OCI-LY1 (cell line): ENCODE data around the gene SLC19A2.

Experiments used
- H2AFZ ChIP-seq: fragments of 200-600 bp; sonication (generic), shearing (Covaris generic); 2 replicates; pipeline ENCODE4 v1.6.0; 2014; ENCODE audit warnings: antibody characterized with exemption, mild to moderate bottlenecking, low read length
- H3F3A ChIP-seq: fragments of 200-600 bp; sonication (generic), shearing (Covaris generic); 2 replicates; pipeline ENCODE4 v1.6.0; 2014; ENCODE audit warnings: mild to moderate bottlenecking, antibody characterized with exemption, low read length, moderate library complexity; ENCODE audit not compliant: insufficient read depth
- H3K27ac ChIP-seq: fragments of 200-600 bp; sonication (generic); 2 replicates; pipeline ENCODE4 v1.5.1; 2014; ENCODE audit warnings: low read length, mixed run types, mild to moderate bottlenecking, low read depth; ENCODE audit not compliant: poor library complexity, severe bottlenecking
- H3K27me3 ChIP-seq: fragments of 200-600 bp; sonication (generic); 2 replicates; pipeline ENCODE4 v1.6.0; 2014; ENCODE audit warnings: antibody characterized with exemption, mild to moderate bottlenecking, low read length, moderate library complexity; ENCODE audit not compliant: insufficient read depth
- H3K36me3 ChIP-seq: fragments of 200-600 bp; sonication (generic); 2 replicates; pipeline ENCODE4 v1.6.1; 2014; ENCODE audit warnings: mild to moderate bottlenecking, antibody characterized with exemption, low read length, moderate library complexity, mixed read lengths; ENCODE audit not compliant: insufficient read depth
- H3K4me1 ChIP-seq: fragments of 200-600 bp; sonication (generic); 2 replicates; pipeline ENCODE4 v1.5.1; 2014; ENCODE audit warnings: mild to moderate bottlenecking, low read length, moderate library complexity; ENCODE audit not compliant: insufficient read depth, severe bottlenecking
- H3K4me2 ChIP-seq: fragments of 200-600 bp; sonication (generic), shearing (Covaris generic); 2 replicates; pipeline ENCODE4 v1.6.1; 2014; ENCODE audit warnings: low read length
- H3K4me3 ChIP-seq: fragments of 200-600 bp; sonication (generic); 2 replicates; pipeline ENCODE4 v1.5.1; 2014; ENCODE audit warnings: low read length, low read depth, mild to moderate bottlenecking, mixed read lengths; ENCODE audit not compliant: poor library complexity, severe bottlenecking
- H3K79me2 ChIP-seq: fragments of 200-600 bp; shearing (Covaris generic); 2 replicates; pipeline ENCODE4 v1.6.1; 2016; ENCODE audit warnings: mixed run types, low read length, mixed read lengths; ENCODE audit not compliant: insufficient read depth
- H3K9ac ChIP-seq: fragments of 200-600 bp; sonication (generic), shearing (Covaris generic); 2 replicates; pipeline ENCODE4 v1.6.1; 2014; ENCODE audit warnings: mild to moderate bottlenecking, low read length, mixed read lengths
- H3K9me2 ChIP-seq: fragments of 200-600 bp; sonication (generic), shearing (Covaris generic); 2 replicates; pipeline ENCODE4 v1.6.1; 2014; ENCODE audit warnings: low read depth, mild to moderate bottlenecking, low read length, mixed read lengths
- H3K9me3 ChIP-seq: fragments of 200-600 bp; shearing (Covaris generic); 2 replicates; pipeline ENCODE4 v1.6.1; 2014; ENCODE audit warnings: low read length, mixed read lengths
- H4K20me1 ChIP-seq: fragments of 200-600 bp; sonication (generic), shearing (Covaris generic); 2 replicates; pipeline ENCODE4 v1.6.0; 2016; ENCODE audit warnings: mild to moderate bottlenecking, low read length; ENCODE audit not compliant: insufficient read depth
- CTCF ChIP-seq: fragments of 200-600 bp; sonication (generic), shearing (Covaris generic); IDR thresholded peaks from 2 replicates; pipeline ENCODE4 v1.5.1; 2017; ENCODE audit warnings: mild to moderate bottlenecking, antibody characterized with exemption, low read length, moderate library complexity, mixed read lengths
- EZH2 ChIP-seq: fragments of 200-600 bp; sonication (generic), shearing (Covaris generic); IDR thresholded peaks from 2 replicates; pipeline ENCODE4 v1.8.0; 2017; ENCODE audit warnings: borderline replicate concordance, mixed run types, mild to moderate bottlenecking, antibody characterized with exemption, low read length, moderate library complexity, mixed read lengths

The SLC19A2 gene

GRCh38 chr1:169456029-169456428, 29.7 kb downstream of the SLC19A2 start:
- no peaks in the 10 kb centered on the region for H3K27me3 ChIP-seq
- no peak overlapping the region for H3K27ac ChIP-seq
- H3K36me3 ChIP-seq: no peaks in the 10 kb centered on the region
- no peak overlapping the region for H3K9ac ChIP-seq
- no peaks in the 10 kb centered on the region for H3K79me2 ChIP-seq
- H3K9me3 ChIP-seq: peaks cover 10% of the 10 kb centered on the region
- TF ChIP-seq CTCF: no peak
- no peak for TF ChIP-seq EZH2
- no peaks in the 10 kb centered on the region for H3K9me2 ChIP-seq
- H2AFZ ChIP-seq: no peak overlapping the region
- H4K20me1 ChIP-seq: no peaks in the 10 kb centered on the region
- no peaks in the 10 kb centered on the region for H3F3A ChIP-seq
- no peak overlapping the region for H3K4me3 ChIP-seq
- H3K4me2 ChIP-seq: no peak overlapping the region
- H3K4me1 ChIP-seq: no peaks in the 10 kb centered on the region

GRCh38 chr1:169452921-169453320, 32.8 kb downstream of the SLC19A2 start:
- Histone ChIP-seq H4K20me1 (no peaks in the 10 kb centered on the region), H3K4me1 (no peaks in the 10 kb centered on the region), H3K27ac (no peak overlapping the region), H3K4me3 (no peak overlapping the region), H3K4me2 (no peak overlapping the region), H3K9me2 (no peaks in the 10 kb centered on the region), H3K9me3 (peaks cover 10% of the 10 kb centered on the region), H2AFZ (no peak overlapping the region), H3F3A (no peaks in the 10 kb centered on the region), H3K9ac (no peak overlapping the region), H3K79me2 (no peaks in the 10 kb centered on the region), H3K36me3 (no peaks in the 10 kb centered on the region), H3K27me3 (no peaks in the 10 kb centered on the region)
- TF ChIP-seq EZH2 (no peak), CTCF (no peak)

- Histone ChIP-seq H3K79me2 (no peaks in the 10 kb centered on the region), H3K4me3 (no peak overlapping the region), H3K4me2 (no peak overlapping the region), H3K9ac (no peak overlapping the region), H3K27me3 (no peaks in the 10 kb centered on the region), H3K4me1 (no peaks in the 10 kb centered on the region), H3F3A (no peaks in the 10 kb centered on the region), H3K9me3 (no peaks in the 10 kb centered on the region), H2AFZ (no peak overlapping the region), H3K9me2 (no peaks in the 10 kb centered on the region), H4K20me1 (no peaks in the 10 kb centered on the region), H3K36me3 (no peaks in the 10 kb centered on the region), H3K27ac (no peak overlapping the region)
- no peak for TF ChIP-seq CTCF
- no peak for TF ChIP-seq EZH2
Observed at GRCh38 chr1:169451218-169451824, 34.4 kb downstream of the SLC19A2 start.
